Stimulated activated CD8-positive, alpha-beta memory T cell treated with anti-CD3 and anti-CD28 coated beads, Interleukin-2, amount 100 ng/mL, for 1 hour (primary cell): ENCODE measurements around the gene SH2D1B.

Experiments
- DNase-seq, 2 donors: peaks; one replicate each; pipeline ENCODE4 v3.0.0-alpha.2; 2020; ENCODE audit warnings: low read depth in 2 of 2

SH2D1B gene

DNA sequence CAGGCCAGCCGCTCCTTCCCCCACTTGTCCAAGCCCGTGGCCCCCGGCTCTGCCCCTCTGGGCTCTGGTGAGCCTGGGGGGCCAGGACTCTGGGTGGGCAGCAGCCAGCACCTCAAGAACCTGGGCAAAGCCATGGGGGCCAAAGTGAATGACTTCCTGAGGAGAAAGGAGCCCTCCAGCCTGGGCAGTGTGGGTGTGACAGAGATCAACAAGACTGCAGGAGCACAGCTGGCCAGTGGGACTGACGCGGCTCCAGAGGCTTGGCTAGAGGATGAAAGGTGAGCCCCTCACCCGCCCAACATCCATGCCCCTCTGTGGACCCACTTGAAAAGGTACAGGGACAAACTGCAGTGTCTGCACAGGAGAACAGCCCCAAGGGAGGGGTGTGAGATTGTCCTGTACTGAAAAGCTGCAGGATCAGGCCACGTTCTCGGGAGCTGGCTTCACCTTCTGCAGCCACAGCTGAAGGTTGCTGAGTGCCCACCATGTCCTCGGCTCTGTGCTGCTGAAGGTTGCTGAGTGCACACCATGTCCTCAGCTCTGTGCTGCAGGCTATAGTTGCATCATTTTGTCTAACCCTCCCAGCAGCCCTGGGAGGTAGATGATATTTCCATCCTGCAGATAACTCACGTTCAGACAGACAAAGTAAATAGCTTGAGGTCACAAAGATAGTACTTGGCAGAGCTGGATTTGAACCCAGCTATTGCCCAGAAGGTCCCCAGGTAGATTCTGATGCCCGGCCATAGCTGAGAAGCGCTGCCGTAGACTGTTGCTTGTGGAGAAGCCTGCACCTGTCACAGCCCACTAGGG is 29.8 kb downstream of the SH2D1B start:
- no peak for DNase-seq

DNA sequence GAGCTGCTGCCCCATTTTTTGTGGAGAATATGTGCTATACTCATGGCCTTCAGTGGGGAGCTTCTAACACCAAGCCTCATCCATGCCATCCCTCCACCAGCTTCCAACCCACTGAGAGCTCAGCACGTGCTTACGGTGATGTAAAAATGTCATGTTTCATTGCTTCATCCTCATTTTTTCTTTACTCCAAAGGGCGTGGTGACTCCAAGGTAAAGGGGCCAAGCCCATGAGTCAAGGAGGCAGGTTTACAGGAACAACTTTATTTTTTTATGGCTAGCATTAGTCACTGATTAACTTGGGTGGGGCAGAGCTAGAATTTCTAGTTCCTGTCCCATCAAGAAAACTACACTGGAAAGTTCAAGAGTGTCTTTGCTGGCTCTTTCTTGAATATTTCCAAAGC is 30.6 kb downstream of the SH2D1B start, which contains the start of gene C1orf226:
C1orf226 (plus strand) TSS at position 346 of the 400 bp plus-strand sequence. CDS start 174 bp downstream, outside the sequence.
- no peak for DNase-seq

DNA sequence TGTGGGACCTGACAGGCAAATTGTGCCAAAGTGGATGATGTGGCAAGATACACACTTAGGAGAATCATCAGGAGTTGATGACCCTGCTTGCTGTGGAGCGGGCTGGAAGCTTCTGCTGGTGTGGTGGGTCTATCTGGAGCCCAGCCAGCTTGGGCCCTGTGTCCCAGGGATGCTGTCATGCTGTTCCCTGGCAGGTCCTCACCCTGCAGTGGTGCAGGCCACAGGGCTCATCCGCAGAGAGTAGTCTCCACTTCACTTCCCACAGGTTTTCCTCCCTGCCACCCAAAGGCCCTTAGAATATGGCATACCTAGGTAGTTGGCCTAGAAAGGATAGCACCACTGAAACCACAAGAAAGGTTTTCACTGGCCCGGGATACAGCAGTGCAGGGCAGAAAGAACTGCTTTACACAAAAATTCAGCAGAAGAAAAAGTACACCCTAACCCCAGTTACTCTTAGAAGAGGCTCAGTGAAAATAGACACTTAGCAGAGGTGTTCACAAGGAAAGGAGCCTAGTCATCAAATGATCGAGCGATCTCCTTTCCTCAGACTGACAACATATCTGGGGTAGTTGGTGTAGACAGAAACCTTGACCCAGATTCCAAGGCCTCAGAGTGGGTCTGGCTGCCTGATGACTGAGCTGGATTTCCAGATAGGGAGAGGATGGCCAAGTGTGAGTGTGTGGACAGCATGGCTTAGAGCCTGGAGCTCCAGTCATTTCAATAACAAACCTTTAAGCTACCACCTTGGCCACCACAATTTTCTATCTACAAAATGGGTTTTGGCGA is 31.7 kb downstream of the SH2D1B start:
- DNase-seq: no peak

DNA sequence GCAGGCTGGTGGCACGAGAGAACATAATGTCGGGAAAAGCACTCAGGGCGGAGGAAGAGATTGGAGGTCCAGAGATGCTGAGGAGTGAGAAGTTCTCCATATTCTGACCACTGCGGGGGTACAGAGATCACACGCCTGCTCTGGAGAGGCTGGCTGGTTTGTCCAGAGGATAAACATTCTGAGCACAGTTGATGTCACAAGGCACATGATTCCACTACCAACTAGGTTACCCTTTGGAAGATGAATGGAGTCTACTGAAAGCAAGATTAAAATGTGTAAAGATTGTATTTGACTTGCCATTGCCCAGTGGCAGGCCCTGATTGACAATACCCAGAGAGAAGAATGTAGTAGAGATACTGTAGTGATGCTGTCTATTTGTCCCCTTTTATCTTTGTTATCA is 35.2 kb downstream of the SH2D1B start, which contains the start of gene SPATA46:
SPATA46 (minus strand) TSS at position 164 of the 400 bp plus-strand sequence; CDS start at position 100, 64 bp downstream.
- no peak for DNase-seq

DNA sequence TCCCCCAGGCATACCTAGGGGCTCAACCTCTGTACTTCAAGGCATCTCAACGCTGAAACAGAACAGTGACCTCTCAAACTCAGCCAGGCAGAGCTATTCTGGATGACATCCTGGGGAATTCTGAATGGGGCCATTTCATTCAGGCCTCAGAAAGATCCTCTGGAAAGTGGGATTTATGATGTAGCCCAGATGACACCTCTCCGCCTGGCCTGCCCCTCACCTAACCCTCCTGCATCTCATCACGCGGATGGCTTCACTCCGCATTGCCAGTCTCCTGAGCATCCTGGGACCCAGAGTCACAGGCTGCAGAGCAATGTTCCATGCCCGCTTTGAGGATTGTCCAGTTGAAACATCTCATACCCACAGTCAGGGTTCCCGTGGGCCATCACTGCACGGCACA is 36.5 kb downstream of the SH2D1B start:
- DNase-seq: no peak

DNA sequence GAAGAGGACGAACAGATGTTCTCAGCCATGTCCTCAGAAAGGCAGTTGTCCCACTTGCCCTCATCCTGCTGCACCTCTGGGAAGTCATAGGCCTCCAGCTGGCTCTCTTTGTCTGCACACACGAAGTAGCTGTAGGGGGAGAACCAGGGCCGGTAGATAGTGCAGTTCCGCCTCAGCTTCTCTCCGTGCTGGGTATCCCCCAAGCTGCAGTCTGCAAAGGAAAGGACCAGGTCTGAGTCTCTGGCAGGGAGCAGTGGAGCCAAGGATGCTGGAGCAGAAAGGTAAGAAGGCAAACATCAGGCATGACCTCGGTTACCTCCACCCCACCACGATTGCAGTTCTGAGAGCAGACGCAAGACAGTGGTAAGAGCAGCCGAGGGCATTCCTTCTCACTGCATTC is 37.5 kb downstream of the SH2D1B start:
- DNase-seq: no peak

DNA sequence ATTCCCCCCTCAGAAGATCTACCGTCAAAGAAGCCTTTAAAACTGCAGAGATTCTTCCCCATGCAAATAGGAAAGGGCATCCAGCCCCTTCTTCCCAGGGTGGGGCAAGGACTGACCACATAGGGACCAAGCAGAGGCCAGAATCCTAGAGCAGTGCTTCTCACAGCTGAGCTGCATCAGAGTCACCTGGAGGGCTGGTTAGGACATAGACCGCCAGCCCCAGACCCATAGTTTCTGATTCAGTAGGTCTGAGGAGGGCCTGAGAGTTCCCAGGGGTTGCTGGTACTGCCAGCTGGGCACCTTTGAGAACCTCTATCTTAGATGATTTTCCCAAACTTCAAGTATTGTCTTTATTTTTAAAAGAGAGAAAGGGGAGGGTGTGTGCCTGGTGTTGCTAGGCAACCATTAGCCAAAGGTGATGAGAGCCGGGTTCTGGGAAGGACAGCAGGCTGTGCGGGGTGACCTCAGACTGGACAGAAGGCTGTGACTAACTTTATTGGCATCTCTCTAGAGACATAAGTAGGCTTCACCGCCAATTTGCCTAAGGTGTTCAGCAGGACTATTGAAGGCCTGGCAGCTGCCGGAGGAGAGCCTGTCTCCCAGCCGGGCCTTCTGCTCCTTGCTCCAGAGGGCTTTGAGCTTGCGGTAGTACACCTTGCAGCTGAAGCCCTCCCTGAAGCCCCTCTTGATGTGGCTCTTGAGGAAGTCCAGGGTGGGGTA is 38.2 kb downstream of the SH2D1B start:
- no peak for DNase-seq

DNA sequence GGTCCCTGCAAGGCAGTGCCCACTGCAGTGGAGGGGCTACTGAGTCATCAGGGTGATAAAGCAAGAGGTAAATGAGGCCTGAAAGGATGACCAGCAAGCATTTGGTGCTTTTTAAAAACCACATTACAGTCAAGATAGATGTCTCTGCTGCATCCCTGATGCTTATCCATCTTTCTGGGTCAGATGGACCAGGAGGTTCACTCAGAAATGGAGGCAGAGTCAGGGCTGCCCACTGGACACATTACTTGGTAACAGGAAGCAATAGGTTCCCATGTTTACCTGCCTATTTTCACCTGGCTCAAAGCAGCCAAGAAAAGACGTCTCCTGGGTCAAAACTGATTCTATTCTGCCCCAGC is 38.9 kb downstream of the SH2D1B start:
- no peak for DNase-seq

DNA sequence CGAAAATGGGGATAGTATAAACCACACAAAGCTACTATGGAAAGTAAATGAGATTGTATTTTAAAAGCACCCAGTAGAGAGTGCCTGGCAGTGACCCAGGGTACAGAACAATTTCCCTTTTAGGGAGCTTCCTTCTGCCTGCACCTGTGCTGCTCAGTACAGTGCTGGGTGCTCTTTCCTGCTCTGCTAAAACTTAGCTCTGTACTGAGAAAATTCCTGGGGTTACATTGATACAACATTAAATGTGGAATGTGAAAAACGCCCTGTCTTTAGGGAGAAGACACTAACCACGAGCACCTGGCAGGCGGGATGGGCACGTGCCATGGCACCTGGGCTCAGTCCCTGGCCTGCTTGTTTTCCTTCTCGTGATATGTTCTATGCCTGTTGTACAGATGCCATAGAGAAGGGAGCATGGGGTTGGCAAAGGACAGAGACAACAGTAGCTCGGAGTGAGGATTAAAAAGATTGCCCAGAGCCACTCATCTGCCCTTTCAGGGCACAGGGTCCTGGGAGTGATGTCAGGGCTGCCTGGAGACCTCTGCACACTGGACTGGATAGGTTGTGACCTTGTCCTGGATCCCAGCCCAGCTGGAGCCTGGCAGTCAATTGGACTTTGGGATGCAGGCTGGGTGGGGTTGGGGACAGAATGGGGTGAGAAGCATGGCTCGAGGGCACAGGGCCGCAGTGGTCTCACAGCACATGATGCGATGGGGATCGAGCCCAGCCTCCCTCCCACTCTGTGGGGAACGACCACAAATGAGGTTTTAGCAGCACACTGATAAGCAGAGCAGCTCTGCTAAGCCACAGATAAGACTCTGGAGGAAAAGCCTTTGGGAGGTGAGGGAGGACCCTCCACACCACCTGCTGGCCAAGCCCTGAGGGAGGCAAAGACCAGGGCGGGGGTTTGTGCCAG is 39.5 kb downstream of the SH2D1B start:
- no peak for DNase-seq

DNA sequence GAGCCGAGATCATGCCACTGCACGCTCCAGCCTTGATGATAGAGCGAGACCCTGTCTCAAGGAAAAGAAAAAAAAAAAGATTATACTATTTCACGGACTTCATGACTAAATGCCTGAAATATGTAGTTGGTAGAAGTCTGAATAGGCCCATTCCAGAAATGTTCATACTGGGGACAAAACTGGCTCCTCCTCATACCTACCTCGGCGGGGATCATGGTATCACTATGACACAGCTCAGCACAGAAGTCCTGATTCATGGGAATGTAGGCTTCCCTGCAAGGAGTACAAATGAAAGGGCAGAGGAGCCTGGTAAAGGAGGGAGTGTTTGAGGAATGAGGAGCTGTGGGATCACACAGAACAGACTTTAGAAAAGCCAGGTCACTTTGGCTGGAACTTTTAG is 40.3 kb downstream of the SH2D1B start:
- DNase-seq: no peak

DNA sequence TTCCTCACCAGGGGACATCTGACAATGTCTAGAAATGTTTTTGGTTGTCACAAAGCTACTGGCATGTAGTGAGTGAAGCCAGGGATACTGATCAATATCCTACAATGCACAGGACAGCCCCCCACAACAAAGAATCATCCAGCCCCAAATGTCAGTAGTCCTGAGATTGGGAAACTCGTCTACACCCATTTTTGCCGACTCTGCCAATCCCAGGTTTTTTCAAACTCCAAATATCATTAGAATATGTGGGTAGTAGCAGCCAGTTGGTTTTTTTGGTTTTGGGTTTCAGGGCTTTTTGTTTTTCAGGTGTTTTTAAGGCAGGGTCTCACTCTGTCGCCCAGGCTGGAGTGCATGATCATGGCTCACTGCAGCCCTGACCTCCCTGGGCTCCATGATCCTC is 41.2 kb downstream of the SH2D1B start:
- DNase-seq: no peak

DNA sequence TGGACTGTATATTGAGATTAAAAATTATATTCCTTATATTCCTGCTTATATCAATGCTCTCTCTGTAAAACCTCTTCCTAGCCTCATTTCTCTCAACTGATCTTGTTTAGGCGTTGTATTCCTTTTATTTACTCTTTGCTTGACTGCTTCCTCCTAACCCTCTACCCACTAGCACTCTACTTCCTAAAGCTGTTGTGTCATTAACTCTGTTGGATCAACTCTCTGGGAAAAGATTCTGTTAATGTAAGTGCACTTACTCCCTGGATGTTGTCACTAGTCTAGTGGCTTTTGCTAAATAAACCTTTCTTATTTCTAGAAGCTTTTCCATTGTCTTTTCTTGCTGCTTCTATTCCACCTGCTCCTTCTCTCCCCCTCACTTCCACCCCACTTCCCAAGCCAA is 41.8 kb downstream of the SH2D1B start:
- DNase-seq: no peak

DNA sequence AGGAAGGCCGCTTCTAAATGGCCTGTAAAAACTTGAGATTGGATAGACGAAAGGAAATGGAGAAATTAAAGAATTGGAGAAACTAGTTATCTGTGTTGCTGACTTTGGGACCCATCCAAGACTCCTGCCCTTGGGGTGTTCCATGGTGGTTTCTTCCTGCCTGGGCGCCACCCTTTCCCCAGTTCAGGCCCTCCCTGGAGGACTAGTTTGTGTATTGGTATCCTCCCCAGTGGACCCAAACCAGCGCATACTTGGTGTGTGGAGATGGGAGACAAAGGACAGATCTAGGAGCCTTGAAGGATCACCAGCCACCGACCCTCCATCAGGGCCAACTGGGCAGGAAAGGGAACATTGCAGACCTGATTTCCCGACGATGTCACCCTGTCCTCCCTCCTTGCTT is 42.4 kb downstream of the SH2D1B start:
- DNase-seq: no peak

DNA sequence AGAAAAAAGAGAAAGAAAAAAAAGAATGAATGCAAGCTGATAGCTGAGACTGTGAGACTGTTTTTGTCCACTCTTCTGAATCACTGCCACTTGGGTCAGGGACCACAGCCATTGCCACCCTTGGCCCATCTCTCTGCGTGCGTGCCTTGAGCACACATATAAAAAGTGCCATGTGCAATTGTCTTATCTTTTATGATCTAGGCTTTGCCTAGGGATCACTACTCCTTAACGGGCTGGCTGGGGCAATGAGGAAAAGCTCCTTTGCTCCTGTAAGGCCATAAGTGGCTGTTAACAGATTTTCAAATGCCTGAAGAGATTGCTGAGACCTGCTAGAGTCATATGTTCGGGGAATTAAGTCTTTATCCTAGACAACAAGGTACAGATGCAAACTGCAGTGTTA is 43.5 kb downstream of the SH2D1B start:
- no peak for DNase-seq

DNA sequence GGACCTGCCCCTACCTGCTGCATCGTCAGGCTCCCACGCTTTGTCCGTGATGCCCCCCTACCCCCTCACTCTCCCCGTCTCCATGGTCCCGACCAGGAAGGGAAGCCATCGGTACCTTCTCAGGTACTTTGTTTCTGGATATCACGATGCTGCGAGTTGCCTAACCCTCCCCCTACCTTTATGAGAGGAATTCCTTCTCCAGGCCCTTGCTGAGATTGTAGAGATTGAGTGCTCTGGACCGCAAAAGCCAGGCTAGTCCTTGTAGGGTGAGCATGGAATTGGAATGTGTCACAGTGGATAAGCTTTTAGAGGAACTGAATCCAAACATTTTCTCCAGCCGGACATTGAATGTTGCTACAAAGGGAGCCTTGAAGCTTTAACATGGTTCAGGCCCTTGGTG is 44.2 kb downstream of the SH2D1B start:
- DNase-seq: no peak

DNA sequence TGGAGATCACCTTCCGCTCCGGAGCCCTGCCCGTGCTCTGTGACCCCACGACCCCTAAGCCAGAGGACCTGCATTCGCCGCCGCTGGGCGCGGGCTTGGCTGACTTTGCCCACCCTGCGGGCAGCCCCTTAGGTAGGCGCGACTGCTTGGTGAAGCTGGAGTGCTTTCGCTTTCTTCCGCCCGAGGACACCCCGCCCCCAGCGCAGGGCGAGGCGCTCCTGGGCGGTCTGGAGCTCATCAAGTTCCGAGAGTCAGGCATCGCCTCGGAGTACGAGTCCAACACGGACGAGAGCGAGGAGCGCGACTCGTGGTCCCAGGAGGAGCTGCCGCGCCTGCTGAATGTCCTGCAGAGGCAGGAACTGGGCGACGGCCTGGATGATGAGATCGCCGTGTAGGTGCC is 44.9 kb downstream of the SH2D1B start:
- no peak for DNase-seq

DNA sequence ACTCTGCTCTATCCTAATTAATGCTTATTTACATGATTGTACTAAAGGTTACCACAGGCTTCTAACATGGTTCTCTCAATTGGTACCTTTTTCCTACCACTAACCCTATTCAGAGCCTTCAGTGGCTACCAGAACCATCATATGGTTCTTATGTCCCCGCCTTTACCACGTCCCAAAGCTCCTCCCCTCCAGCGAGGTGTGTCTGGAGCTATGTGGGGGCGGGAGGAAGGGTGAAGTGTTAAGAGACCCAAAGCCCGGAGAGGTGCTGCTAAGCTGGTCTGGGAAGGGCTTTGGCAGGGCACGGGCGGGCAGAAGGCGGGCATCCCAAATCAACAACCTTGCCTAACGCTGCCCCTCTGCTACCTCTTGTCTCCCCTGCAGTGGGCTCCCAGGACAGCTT is 45.3 kb downstream of the SH2D1B start:
- DNase-seq: no peak

DNA sequence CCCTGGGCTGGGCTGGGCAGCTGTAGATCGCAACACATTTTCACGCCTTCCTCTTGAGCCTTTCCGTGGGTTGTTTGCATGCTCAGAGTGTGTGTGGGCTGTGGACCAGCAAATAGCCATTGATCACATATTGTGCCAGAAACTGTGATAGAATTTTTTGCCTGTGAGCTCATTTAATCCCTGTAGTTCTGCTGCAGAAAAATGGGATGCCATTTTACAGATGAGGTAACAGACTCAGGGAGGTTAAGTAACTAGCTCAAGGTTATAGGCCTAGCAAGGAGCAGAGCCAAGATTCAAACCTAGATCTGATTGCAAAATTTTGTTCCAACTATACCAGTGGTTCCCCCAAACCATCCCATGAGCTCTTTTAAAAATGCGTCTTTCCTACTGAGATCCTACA is 45.8 kb downstream of the SH2D1B start:
- DNase-seq: no peak

DNA sequence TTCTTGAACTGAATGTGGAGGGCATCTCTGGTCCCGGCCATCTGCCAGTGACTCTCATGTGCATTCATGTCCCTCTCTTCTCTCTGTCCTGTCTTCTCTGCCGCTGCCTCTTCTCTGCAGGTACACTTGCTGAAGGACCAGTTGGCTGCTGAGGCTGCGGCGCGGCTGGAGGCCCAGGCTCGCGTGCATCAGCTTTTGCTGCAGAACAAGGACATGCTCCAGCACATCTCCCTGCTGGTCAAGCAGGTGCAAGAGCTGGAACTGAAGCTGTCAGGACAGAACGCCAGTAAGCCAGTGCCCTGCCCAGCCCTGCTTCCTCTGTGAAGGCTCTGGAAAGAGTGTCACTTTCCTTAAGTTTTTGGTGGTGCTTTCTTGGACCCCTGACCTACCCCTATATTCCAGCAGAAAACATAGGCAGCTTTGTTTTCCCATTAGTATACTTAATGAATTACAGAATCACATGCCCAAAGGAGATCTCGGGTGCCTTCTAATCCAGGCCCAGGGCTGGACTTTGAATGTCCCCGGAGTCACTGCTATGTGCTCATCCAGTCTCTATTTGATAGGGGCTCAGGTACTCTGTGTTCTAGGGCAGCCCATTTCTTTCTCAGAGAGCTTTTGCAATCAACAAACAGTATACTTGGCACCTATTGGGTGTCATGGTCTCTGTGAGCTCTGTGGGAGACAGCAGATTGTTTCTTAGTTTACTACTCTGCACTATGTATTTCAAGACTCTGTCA is 46.5 kb downstream of the SH2D1B start:
- DNase-seq: no peak

DNA sequence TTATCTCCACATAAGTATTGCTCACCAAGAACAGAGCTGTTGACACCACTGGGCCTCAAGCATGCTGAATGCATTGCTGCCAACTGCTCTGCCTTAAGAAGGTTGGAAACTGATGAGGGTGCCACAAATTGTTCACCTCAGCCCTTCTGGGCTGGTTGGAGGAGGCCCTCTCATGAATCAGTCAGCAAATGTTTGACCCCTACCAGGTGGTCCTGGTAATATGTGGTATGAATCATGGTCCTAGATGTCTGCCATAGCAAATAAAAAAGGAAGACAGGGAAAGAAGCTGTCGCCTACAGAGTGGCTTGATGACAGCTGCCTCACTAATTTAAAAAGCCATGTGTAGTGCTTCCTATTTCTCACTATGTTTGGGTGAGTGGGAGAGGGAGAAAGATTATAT is 47.4 kb downstream of the SH2D1B start:
- DNase-seq: no peak

DNA sequence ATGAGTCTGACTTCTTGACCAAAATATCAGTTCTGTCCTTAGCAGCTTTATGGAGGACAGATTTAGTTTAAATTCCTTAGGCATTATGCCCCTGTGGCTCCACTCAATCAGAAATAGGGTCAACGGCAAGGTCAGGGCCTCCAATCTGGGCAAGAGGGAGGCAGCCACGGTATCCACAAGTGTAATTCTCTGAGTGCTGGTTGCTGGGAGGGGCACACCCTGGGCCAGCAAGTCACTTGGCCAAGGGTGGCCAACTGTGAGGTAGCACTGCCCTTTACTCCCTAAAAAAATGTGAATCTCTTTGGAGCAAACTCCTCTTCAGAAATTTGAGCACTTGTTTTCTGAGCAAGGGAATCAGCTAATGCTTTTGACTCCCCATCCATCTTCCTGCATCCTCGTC is 48.1 kb downstream of the SH2D1B start:
- no peak for DNase-seq
